ENCODE measurements around the gene TRAF2. TPM values are rescaled to one million over a fixed set of nuclear protein-coding genes. Genes with fewer than 3 reads are reported as not detected.

Gene TRAF2
- total RNA-seq, 2 donors from 2014 or later, result 5.2 to 30.7 TPM

- TF ChIP-seq POLR2A (IDR thresholded peaks at IDR 0.05), result no peak
- TF ChIP-seq CTCF (IDR thresholded peaks at IDR 0.05), result no peak
- Histone ChIP-seq H3K9me3 (no peaks in the 10 kb centered on the region), H3K4me3 (no peak overlapping the region), H3K27me3 (no peaks in the 10 kb centered on the region), H3K36me3 (replicated peaks in 1 of 2; ENCODE audit: insufficient read depth in 1 of 2, low read depth in 2 of 2) (peaks cover 0 to 22% of the 10 kb centered on the region in 2 donors), H3K27ac (no peak overlapping the region), H3K4me1 (no peaks in the 10 kb centered on the region)
- ATAC-seq (no peak), DNase-seq (no peak)
- 87 to 90% methylated on average over 17 to 21 of the region's 21 CpGs for WGBS, 2 donors
- intact Hi-C loops (cut with DNase I), result no loop called here
Measured at GRCh38 chr9:136915632-136916329, 29.5 kb downstream of the TRAF2 start.

GRCh38 chr9:136916330-136917184 is 30.2 kb downstream of the TRAF2 start:
- ATAC-seq (no peak), DNase-seq (no peak)
- peaks cover 0 to 22% of the 10 kb centered on the region in 2 donors for H3K36me3 ChIP-seq (replicated peaks in 1 of 2; ENCODE audit: insufficient read depth in 1 of 2, low read depth in 2 of 2)
- H3K9me3 ChIP-seq, result no peaks in the 10 kb centered on the region
- no peak for TF ChIP-seq CTCF (IDR thresholded peaks at IDR 0.05)
- no peak for TF ChIP-seq POLR2A (IDR thresholded peaks at IDR 0.05)
- H3K4me1 ChIP-seq, result no peaks in the 10 kb centered on the region
- H3K27me3 ChIP-seq, result no peaks in the 10 kb centered on the region
- no peak overlapping the region for H3K4me3 ChIP-seq
- intact Hi-C loops (cut with DNase I), result no loop called here
- H3K27ac ChIP-seq, result no peak overlapping the region
- WGBS, 2 donors, result 87 to 91% methylated on average over 23 to 28 of the region's 32 CpGs

- H3K9me3 ChIP-seq, result no peaks in the 10 kb centered on the region
- H3K27ac ChIP-seq, result no peak overlapping the region
Measured at GRCh38 chr9:136917902-136918301, 31.6 kb downstream of the TRAF2 start.

GRCh38 chr9:136920069-136920468 is 33.8 kb downstream of the TRAF2 start:
- no peak for DNase-seq
- no peak for ATAC-seq
- peaks cover 0 to 22% of the 10 kb centered on the region in 2 donors for H3K36me3 ChIP-seq (replicated peaks in 1 of 2; ENCODE audit: insufficient read depth in 1 of 2, low read depth in 2 of 2)

More at GRCh38 chr9:136917902-136918301, 31.6 kb downstream of the TRAF2 start:
- intact Hi-C loops (cut with DNase I), result no loop called here
- WGBS, 2 donors, result 90 to 96% methylated on average over 11 of the region's 11 CpGs
- H3K27me3 ChIP-seq, result no peaks in the 10 kb centered on the region
- H3K36me3 ChIP-seq (replicated peaks in 1 of 2; ENCODE audit: insufficient read depth in 1 of 2, low read depth in 2 of 2), result peaks cover 0 to 22% of the 10 kb centered on the region in 2 donors
- TF ChIP-seq CTCF (IDR thresholded peaks at IDR 0.05), result no peak
- no peak for TF ChIP-seq POLR2A (IDR thresholded peaks at IDR 0.05)
- ATAC-seq, result no peak
- DNase-seq, result no peak
- no peaks in the 10 kb centered on the region for H3K4me1 ChIP-seq
- no peak overlapping the region for H3K4me3 ChIP-seq

More at GRCh38 chr9:136920069-136920468, 33.8 kb downstream of the TRAF2 start:
- intact Hi-C loops (cut with DNase I), result no loop called here
- H3K27ac ChIP-seq, result no peak overlapping the region
- H3K27me3 ChIP-seq, result no peaks in the 10 kb centered on the region
- H3K4me3 ChIP-seq, result no peak overlapping the region
- no peaks in the 10 kb centered on the region for H3K9me3 ChIP-seq
- H3K4me1 ChIP-seq, result no peaks in the 10 kb centered on the region
- TF ChIP-seq CTCF (IDR thresholded peaks at IDR 0.05), result no peak
- no peak for TF ChIP-seq POLR2A (IDR thresholded peaks at IDR 0.05)
- WGBS, 2 donors, result 86 to 98% methylated on average over 5 to 13 of the region's 15 CpGs
